Measurements from ENCODE around the gene PLXNA2.

DNA sequence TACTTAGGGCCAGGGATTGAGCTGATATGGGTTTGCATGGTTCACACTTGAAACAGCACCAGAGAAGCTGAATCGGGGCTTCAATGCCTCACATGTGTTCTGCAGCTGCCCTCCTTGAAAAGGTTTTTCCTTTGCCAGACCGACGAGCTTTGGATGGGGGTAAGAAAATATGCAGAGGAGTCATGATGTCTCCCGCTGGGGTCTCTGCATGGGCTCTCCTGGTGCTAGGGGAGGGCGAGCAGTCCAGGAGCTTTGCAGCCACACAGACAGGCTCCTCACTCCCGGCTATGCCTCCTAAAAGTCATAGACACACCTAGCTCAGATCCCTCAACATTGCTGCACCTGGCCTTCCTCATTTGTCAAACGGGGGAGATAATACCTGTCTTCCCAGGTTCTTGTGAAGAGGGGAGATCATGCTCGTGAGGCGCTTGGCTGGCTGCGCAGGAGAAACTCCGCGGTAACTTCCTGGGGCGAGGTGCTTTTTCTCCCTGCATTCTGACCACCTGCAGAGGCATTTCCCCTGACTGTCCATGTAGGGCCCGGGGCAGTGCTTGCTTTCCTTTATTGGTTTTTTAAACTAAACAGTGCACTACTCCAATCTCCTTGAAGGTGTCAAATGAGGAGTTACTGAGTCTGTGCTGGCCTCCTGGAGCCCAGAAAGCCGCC is 112.4 kb downstream of the PLXNA2 start:
- no peak for TF ChIP-seq CTCF (conservative IDR thresholded peaks at IDR 0.05; ENCODE audit: low read depth, low read length)
- TF ChIP-seq POLR2A (IDR thresholded peaks at IDR 0.05; ENCODE audit: low read depth, low read length): no peak
- no peak for TF ChIP-seq CHD1 (IDR thresholded peaks at IDR 0.05; ENCODE audit: low read depth, low read length)
- no peak for TF ChIP-seq SMC3 (IDR thresholded peaks at IDR 0.05; ENCODE audit: low read depth, low read length)
- no peak for TF ChIP-seq CEBPB (IDR thresholded peaks at IDR 0.05; ENCODE audit: low read depth, low read length)
- TF ChIP-seq USF2 (IDR thresholded peaks at IDR 0.05; ENCODE audit: low read depth, low read length): no peak
- TF ChIP-seq, protein P1, sequence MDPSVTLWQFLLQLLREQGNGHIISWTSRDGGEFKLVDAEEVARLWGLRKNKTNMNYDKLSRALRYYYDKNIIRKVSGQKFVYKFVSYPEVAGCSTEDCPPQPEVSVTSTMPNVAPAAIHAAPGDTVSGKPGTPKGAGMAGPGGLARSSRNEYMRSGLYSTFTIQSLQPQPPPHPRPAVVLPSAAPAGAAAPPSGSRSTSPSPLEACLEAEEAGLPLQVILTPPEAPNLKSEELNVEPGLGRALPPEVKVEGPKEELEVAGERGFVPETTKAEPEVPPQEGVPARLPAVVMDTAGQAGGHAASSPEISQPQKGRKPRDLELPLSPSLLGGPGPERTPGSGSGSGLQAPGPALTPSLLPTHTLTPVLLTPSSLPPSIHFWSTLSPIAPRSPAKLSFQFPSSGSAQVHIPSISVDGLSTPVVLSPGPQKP (IDR thresholded peaks at IDR 0.05; ENCODE audit: borderline replicate concordance, low read depth, low read length): no peak
- TF ChIP-seq MXI1 (IDR thresholded peaks at IDR 0.05; ENCODE audit: borderline replicate concordance, low read depth, low read length): no peak
- TF ChIP-seq MAFK (IDR thresholded peaks at IDR 0.05; ENCODE audit: low read depth, low read length): no peak
